WTC11 (cell line): ENCODE measurements around the gene CLASP1.

Source experiments
- CREB1 ChIP-seq: sonication (generic); formaldehyde crosslinking; IDR thresholded peaks from 2 replicates; pipeline ENCODE4 v1.8.0; 2023; ENCODE audit warnings: mild to moderate bottlenecking, missing genetic modification reagents
- TP53 ChIP-seq: sonication (generic); formaldehyde crosslinking; IDR thresholded peaks from 2 replicates; pipeline ENCODE4 v1.8.1; 2023; ENCODE audit warnings: mild to moderate bottlenecking, missing genetic modification reagents
- TF ChIP-seq, protein P1 (sequence below): sonication (generic); formaldehyde crosslinking; IDR thresholded peaks from 2 replicates; pipeline ENCODE4 v1.8.0; 2022; ENCODE audit warnings: mild to moderate bottlenecking, missing genetic modification reagents
- TF ChIP-seq, protein P2 (sequence below): fragments of 200-600 bp; IDR thresholded peaks from 2 replicates; pipeline ENCODE4 v1.8.0; 2022; ENCODE audit warnings: antibody characterized with exemption

DNA sequence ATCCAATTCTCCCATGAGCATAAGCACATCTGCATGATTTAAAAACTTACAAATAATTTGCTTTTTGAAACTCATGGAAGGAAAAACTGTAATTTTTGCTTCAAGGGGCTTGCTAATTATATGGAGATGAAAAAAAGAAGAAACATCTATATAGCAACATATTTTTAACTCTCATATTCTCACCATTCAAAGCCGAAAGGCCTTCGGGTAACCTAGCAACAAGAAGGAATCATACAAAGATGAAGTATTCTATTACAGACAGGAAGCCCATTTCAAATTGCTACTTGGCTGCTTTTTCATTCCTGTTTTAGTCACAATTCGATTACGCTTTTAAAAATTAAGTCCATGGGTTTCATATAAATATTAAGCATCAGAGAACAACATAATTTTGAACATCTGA, 157.7 kb downstream of the CLASP1 start:
- TF ChIP-seq CREB1 (CRISPR knock-in tag), result no peak
- TF ChIP-seq, protein P1, sequence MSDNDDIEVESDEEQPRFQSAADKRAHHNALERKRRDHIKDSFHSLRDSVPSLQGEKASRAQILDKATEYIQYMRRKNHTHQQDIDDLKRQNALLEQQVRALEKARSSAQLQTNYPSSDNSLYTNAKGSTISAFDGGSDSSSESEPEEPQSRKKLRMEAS (CRISPR knock-in tag), result no peak
- TF ChIP-seq, protein P2, sequence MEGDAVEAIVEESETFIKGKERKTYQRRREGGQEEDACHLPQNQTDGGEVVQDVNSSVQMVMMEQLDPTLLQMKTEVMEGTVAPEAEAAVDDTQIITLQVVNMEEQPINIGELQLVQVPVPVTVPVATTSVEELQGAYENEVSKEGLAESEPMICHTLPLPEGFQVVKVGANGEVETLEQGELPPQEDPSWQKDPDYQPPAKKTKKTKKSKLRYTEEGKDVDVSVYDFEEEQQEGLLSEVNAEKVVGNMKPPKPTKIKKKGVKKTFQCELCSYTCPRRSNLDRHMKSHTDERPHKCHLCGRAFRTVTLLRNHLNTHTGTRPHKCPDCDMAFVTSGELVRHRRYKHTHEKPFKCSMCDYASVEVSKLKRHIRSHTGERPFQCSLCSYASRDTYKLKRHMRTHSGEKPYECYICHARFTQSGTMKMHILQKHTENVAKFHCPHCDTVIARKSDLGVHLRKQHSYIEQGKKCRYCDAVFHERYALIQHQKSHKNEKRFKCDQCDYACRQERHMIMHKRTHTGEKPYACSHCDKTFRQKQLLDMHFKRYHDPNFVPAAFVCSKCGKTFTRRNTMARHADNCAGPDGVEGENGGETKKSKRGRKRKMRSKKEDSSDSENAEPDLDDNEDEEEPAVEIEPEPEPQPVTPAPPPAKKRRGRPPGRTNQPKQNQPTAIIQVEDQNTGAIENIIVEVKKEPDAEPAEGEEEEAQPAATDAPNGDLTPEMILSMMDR, result no peak
- TF ChIP-seq TP53 (CRISPR knock-in tag), result no peak
